CD4-positive, alpha-beta T cell treated with Interleukin-1 beta for 1 hour (primary cell): ENCODE measurements around the gene SPTBN1.

Source experiments
- DNase-seq, 2 donors: peaks; one replicate each; pipeline ENCODE4 v3.0.0-alpha.2; 2020 to 2022

The SPTBN1 gene

GRCh38 chr2:54664238-54664786, 208.2 kb downstream of the SPTBN1 start:
- DNase-seq: no peak

- DNase-seq: peak; percentile 27 to 52
These were observed 209.3 kb downstream of the SPTBN1 start for GRCh38 chr2:54665436-54665856.

GRCh38 chr2:54666131-54666633, 210.1 kb downstream of the SPTBN1 start:
- DNase-seq: no peak

- DNase-seq: no peak
These were observed 210.6 kb downstream of the SPTBN1 start for GRCh38 chr2:54666634-54667265.

GRCh38 chr2:54667266-54667639, 211.1 kb downstream of the SPTBN1 start:
- DNase-seq: no peak

GRCh38 chr2:54667726-54668650, 211.9 kb downstream of the SPTBN1 start:
- DNase-seq: no peak

- no peak for DNase-seq
These were observed 212.6 kb downstream of the SPTBN1 start for GRCh38 chr2:54668711-54669110.

- no peak for DNase-seq
These were observed 213.8 kb downstream of the SPTBN1 start for GRCh38 chr2:54669677-54670484.

- no peak for DNase-seq
These were observed 214.4 kb downstream of the SPTBN1 start for GRCh38 chr2:54670485-54671009.

- no peak for DNase-seq
These were observed 214.9 kb downstream of the SPTBN1 start for GRCh38 chr2:54671010-54671409.

- DNase-seq: no peak
These were observed 215.9 kb downstream of the SPTBN1 start for GRCh38 chr2:54671875-54672589.

- peak in 1 of 2 donors; percentile 17 for DNase-seq
These were observed 216.7 kb downstream of the SPTBN1 start for GRCh38 chr2:54672590-54673456.

- peak in 1 of 2 donors; percentile 15 for DNase-seq
These were observed 217.4 kb downstream of the SPTBN1 start for GRCh38 chr2:54673501-54673998.

GRCh38 chr2:54675281-54675680, 219.2 kb downstream of the SPTBN1 start:
- no peak for DNase-seq

GRCh38 chr2:54675738-54676137, 219.6 kb downstream of the SPTBN1 start:
- no peak for DNase-seq

- DNase-seq: no peak
These were observed 220.5 kb downstream of the SPTBN1 start for GRCh38 chr2:54676656-54677055.

GRCh38 chr2:54677476-54678265, 221.5 kb downstream of the SPTBN1 start:
- no peak for DNase-seq

GRCh38 chr2:54678719-54679118, 222.6 kb downstream of the SPTBN1 start:
- no peak for DNase-seq

- no peak for DNase-seq
These were observed 224.4 kb downstream of the SPTBN1 start for GRCh38 chr2:54680397-54681041.
